A549 (cell line): ENCODE measurements around the gene DAZAP1.

ENCODE experiments used
- JUN ChIP-seq, 2 experiments: fragments of >200 bp; sonication (Bioruptor Twin); formaldehyde crosslinking; IDR thresholded peaks; 2 replicates in 1 of 2; 3 replicates in 1 of 2; pipeline ENCODE4 v1.6.1; 2016 to 2017
- TFCP2L1 ChIP-seq: fragments of 250-450 bp; sonication (Bioruptor Pico); IDR thresholded peaks from 2 replicates; pipeline ENCODE4 v1.5.0; 2021; ENCODE audit warnings: mild to moderate bottlenecking

- TF ChIP-seq JUN (IDR thresholded peaks at IDR 0.05) (no peak), TFCP2L1 (CRISPR knock-in tag) (no peak)
Observed at GRCh38 chr19:1438933-1439354, 31.6 kb downstream of the DAZAP1 start.
